ENCODE data around the gene GPR17.

GPR17 gene

DNA sequence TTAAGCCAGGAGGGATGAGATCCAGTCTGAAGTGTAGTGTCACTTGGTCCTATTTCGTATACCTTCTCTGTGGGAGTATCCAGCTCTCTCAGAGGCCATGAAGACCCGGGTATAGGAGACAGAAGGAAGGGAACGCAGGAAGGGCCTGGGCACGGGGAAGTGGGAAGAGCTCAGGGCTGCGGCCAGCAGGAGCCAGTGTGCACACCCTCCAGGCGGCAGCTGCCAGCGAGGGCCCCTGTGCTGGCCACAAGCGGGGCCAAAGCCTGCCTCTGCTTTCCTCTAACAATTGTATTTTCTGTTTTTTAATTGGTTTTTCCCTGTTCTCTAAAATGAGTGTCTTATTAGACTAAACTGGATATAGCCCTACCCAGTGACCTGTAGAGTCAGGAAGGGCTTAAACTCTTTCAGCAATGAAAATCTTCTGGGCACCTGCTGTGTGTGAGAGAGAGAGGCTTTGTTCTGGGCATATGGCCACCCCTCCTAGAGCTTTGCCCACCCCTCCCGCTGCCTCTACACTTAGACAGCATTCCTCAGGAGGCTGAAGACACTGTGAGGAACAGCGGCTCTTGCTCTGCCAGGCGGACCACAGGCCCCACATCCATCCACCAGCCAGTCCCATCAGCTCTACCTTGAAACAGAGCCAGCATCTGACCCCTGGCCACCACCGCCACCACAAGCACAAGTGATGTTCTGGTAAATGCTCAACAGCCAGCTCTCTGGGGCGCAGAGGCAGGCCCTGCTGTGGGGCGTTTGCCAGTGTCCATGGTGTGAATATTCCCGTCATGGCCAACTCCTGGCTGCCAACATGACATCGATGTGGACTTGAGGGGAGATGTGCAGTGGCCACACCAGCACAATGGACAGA lies 9.5 kb downstream of the GPR17 start:
- DNase-seq = no peak

DNA sequence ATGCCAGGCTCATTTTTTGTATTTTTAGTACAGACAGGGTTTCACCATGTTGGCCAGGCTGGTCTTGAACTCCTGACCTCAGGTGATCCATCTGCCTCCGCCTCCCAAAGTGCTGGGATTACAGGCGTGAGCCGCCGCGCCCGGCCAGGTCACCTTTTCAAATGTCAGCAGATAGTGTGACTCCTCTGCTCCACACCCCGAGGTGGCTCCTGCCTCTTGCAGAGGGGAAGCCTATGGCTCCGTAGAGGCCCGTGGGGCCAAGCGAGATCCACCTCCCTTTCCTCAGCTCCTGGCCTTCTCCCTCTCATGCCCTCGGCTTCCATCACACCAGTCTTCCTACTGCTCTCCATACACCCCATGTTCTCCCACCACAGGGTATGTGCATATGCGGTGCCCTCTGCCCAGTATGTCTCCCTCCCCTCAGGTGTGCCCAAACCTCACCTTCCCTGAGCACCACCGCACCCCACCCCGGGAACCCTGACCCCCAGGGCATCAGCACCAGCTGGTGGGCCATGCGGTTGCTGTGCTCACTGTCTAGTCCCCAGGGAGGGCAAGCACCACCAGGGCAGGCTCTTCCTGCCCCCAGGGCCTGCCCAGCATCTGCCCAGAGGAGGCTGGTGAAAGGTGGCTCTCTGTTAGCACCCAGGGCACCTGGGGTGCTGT lies 10.7 kb downstream of the GPR17 start:
- no peak for DNase-seq

DNA sequence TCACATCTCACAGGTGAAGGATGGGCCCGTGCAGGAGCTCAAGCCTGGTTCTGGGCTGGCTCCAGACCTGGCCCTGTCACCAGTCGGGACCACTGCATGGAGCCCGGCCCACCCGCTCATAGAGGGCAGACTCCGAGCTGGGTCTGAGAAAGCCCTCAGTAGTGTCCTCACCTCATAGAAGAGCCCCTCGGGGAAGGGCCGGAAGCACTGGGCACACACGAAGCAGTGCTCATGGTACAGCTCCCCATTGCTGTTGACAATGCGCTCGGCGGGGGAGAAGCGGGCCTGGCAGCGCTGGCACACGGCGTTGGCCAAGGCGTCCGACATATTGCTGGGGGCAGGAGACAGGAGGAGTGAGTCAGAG lies 11.3 kb downstream of the GPR17 start:
- no peak for DNase-seq

DNA sequence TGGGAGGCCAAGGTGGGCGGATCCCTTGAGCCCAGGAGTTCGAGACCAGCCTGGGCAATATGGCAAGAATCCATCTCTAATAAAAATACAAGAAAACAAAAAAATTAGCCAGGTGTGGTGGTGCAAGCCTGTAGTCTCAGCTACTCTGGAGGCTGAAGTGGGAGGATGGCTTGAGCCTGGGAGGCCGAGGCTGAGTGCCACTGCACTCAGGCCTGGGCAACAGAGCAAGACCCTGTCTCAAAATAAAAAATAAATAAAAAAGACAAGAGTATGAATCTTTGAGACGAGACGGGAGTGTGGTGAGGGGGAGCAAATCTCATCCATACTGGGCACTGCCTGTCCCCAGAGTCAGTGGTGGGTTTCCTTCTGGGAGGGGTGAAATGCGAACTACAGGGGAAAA lies 12.2 kb downstream of the GPR17 start:
- DNase-seq = no peak

DNA sequence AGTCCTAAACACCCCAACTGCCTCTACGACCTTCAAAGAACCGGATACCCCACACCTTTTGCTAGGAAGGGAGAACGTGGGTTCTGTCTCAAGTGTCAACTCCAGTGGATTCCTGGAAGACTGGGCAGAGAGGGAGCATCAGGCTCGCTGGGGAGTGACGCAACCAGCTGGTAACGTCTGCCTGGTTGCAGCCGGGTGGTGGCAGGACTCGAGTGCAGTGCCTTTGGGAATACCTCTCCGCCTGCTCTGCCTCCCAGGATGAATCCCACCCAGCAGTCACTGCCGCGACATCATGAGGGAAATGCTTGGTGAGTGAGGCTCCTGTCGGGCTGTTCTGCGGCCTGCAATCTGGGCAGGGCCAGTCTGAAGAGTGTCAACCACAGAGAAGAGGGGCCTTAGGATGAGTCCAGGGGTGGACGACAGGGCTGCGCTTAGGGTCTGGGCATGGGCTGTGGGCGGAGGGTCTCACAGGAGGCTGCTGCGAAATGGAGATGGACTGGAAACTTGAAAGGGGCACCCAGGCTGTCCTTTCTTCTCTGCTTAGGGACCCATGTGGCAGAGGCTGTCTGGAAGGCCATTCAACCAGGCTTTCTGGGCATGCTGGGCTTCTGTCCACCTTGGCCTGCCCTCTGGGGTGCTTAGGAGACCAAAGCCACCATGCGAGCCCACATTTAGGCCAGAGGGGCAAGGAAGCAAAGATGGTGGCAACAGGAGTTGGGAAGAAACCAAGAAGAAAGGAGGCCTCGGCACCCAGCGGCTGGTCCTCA lies 12.9 kb downstream of the GPR17 start:
- no peak for DNase-seq

DNA sequence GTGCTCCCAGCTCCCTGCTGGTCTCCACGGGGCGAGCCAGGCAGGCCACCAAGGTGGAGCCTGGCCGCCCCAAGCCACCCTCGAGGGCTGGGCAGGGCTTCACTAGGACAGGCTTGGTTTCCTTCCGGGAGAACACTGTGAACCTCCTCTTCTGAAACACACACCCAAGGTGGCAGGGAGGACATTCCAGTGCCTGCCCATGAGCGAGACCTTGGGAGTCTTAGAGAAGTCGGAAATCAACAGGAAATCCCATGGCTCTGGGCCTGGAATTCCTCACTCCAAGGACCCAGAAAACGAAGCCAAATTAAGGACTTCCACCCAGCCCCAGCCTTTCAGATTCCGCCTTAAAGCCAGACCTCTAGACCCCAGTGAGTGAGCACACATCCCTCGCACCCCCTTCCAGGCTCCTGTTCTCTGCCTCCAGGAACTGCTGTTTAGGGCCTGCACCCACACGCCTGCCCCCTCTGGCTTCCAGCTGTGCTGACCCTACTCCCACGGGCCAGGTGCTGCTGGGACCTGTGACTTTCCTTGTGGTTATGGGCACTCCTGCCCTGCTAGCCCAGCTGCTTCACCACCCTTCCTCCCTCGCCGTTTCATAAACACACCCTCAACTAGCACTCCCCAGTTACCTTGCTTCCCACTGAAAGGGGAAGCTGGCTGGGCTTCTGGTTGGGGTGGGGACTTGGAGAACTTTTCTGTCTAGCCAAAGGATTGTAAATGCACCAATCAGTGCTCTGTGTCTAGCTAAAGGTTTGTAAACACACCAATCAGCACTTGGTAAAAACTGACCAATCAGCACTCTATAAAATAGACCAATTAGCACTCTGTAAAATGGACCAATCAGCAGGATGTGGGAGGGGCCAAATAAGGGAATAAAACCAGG lies 13.7 kb downstream of the GPR17 start:
- DNase-seq = no peak

DNA sequence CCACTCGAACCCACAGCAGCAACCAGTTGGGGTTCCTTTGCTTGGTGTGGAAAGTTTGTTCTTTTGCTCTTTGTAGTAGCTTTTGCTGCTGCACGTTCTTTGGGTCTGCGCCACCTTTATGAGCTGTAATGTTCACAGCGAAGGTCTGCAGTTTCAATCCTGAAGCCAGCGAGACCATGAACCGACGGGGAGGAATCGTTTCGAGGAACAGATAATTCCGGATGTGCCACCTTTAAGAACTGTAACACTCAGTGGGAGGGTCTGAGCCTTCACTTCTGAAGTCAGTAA lies 14.3 kb downstream of the GPR17 start:
- DNase-seq = no peak

DNA sequence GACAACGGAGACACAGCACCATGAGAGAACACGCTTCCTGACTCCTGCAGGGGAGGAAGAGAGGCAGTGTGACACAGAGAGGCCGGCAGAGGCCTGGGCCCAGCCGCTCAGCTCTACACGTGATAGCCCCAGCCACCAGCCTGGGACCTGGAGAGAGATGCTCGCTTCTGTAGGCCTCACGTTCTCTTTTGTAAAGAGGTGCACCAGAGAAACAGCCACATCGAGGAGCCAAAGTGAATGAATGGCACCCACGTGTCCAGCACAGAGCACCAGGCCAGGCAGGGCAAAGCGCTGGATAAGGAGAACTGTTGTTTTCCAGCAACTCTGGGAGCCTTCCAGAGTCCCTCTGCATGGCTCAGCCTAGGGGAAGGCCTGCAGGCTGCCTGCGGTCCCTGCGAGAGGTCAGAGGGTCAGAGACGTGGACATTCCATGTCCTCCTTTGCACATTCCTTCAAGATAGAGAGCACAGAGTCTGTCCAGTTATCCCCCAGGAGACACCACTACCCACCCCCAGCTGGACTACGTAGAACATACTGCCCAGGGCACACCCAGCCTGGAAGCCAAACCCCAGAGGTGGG lies 15.2 kb downstream of the GPR17 start:
- no peak for DNase-seq

DNA sequence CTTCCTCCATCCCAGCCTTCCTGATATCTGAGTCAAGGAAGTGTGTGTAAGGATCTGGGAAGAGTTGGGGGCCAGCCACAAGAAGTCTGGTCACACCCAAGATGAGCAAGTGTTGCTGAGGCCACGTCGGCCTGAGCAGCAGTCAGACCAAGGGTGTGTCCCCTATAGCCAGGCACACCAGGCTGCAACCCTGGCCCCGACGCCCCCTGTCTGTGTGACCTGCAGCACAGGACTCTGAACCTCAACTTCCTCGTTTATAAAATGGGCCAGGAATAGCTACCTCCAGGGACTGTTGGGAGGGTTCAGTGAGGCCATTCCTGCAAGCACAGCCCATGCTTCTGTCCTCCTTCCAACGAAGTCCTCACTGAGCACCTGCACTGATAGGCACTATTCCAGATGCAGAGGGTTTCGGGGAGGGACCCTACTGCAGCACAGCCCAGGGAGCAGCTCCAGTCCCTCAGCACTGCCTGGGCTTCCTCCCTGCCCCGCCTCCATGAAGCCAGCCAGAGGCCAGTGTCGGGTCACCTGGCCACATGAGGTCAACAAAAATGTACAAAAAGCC lies 16.1 kb downstream of the GPR17 start:
- no peak for DNase-seq

DNA sequence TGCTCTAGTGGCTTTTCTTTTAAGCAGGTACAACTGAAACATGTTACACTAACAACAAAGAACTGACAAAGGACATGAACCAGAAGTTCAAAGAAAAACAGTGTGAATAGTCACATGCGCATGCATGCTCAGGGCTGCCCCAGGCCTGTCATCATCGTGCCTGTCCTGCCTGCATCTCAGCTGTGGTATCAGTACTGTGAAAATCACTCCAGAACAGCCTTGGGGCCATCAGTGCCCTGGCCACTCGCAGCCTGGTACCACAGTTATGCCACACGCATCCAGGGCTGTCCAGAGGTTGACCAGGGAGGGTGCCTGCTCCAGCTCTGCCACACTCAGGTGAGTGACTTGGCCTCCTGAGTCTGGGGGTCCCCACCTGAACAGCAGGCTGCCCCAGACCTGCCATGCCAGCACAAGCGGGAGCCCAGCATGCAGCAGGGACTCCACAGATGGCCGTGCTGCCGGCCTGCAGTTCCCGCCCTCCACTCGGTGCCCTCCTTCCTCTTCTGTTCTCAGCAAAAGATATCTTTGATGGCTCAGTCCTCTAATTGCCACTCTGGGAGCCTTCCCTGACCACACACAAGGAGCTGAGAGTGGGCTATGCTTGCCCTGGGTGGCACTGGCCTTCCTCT lies 17.1 kb downstream of the GPR17 start:
- no peak for DNase-seq

DNA sequence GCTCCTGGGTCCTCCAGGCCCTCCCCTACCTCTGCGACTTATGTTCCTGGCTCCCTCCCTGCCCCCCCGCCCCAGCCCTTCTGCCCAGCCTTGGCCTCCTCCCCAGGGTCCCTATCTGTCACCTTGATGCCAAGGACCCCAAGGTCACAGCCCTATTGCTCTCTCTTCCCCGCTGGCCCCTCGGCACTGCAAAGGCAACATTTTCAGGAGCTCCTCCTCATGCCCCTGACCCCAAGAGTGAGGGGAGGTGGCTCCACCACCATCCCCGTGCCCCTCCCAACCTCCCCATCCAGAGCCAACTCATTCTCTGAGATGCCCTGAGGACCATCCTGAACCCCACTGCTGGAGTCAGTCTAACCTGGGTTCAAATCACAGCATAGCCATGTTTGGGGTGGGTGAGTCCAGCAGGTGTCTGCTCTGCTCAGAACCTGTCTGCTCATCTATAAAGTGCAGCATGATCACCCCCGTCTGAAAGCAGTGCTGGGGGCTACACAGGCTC lies 17.7 kb downstream of the GPR17 start:
- DNase-seq = no peak

DNA sequence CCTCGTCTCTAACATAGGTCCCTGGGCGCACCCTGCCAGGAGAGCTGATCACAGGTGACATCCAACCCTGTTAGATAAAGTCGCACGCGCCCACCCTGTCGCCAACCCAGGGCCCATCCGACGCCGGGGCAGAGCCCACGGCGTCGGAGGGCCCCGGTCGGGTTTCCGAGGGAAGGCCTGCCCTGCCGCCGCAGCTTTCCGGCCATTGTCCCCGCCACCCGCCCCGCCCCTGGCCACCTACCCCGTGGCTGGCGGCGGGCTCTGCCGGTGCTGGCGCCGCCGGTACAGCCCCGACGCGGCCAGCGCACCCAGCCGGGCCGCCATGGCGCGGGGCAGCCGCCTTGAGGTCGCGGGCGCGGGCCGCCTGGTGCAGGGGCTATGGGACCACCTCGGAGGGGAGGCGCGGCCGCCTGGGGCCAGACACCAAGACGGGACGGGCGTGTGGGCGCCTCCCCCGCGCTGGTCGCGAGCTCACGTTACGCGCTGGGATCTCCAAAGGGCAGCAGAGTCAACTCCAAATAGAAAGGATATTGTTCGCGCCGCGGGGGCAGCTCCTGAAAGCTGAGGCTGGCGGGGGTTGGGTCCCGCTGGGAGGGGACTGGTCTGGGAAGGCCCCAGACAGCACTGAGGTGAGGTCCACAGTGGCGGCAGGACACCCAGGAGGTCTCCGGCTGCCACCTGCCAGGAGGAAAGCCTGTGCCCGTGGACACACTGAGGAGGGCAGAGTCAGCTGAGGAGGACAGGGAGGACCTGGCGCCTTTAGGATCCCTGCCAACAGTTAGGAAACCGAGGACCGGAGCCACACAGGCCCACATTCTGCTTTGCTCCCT lies 18.3 kb downstream of the GPR17 start:
- no peak for DNase-seq

DNA sequence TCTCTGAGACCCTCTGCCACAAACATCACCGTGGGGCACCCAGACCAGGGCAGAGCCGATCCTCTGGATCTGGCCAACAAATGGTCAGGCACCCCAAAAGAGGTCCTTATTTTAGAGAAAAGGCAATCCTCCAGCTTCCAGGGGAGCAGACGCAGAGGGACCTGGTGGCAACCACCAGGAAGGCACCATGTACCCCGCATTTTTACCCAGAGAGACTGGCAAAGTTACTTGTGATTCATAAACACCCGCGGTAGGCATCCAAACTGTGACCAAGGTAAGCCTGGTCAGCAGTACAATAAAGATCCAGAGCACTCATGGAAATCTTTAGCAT lies 18.9 kb downstream of the GPR17 start:
- no peak for DNase-seq

DNA sequence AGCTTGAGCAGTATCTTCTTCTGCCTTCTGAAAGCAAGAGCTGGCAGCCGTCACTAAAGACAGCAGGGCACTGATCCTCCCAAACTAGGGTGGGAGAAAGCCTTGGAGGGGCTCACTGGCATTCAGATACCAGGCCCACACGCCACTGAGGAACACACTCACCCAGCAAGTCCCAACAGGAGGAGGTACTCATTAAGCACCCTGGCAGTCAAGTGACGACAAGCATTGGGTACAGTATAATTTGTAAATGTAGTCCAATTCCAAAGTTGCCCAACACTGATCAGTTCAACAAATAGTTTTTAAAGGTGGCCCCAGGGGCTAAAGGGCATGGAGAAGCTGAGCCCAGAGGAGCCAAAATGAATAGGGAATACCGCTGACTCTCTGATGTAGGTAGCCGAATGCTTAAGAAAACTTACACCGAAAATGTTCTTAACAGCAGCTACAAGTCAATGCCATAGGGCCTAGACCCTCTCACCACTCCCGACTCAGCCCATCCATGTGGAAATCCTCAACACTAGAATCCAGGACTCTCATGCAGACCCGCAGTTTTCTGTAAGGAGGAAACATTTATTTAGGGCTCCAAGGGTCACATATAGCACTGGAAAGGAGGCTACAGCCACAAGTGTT lies 19.4 kb downstream of the GPR17 start:
- no peak for DNase-seq

DNA sequence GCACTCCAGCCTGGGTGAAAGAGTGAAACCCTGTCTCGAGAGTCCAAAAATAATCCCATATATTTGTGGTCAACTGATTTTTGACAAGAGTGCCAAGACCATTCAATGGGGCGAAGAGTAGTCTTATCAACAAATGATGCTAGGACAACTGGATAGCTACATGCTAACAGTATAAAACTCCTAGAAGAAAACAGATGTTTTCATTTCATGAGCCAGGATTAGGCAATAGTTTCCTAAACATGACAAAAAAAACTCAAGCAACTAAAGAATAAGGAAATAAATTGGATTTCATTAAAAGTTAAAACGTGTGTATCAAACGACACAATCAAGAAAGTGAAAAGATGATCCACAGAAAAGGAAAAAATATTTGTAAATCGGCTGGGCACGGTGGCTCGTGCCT lies 23.1 kb downstream of the GPR17 start:
- DNase-seq = no peak

DNA sequence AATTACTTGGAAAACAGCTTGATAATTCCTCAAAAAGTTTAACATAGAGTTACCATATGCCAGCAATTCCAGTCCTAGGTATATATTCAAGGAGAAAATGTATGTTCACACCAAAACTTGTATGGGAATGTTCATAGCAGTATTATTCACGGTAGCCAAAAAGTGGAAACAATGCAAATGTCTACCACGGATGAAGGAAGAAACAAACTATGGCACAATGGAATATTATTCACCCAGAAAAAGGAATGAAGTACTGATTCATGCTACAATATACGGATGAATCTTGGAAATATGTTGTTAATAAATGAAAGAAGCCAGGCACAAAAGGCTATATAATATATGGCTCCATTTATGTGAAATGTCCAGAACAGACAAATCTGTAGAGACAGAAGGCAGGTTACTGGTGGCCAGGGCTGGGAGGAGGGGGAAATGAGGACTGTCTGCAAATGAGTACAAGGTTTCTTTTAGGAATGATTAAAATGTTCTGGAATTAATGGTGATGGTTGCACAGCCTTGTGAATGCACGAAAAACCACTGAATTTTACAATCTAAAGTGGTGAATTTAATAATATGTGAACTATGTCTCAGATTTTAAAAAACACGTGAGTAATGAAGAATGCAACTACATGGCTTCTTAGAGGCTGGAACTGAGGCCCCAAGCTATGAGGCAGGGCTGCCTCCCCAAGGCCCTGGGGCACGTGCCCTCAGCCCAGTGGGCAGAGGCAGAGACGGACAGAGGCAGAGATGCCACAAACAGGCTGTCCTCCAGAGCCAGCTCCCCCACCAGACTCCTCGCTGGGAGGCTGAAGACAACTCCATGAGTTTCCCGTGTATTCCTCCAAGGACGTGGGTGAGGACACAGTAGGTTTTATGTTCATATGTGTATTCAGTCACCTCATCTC lies 24.4 kb downstream of the GPR17 start:
- DNase-seq = no peak

DNA sequence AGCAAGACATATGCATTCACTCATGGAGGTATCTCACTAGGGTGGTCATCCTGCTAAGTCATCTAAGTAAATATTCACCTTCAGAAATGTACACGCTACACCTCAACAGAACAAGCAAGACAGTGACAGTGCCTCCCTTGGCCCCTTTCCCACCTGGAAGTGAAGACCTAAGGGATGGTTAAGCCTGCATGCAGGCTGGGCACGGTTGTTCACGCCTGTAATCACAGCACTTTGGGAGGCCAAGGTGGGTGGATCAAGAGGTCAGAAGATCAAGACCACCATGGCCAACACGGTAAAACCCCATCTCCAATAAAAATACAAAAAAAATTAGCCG lies 25.0 kb downstream of the GPR17 start:
- DNase-seq = no peak

DNA sequence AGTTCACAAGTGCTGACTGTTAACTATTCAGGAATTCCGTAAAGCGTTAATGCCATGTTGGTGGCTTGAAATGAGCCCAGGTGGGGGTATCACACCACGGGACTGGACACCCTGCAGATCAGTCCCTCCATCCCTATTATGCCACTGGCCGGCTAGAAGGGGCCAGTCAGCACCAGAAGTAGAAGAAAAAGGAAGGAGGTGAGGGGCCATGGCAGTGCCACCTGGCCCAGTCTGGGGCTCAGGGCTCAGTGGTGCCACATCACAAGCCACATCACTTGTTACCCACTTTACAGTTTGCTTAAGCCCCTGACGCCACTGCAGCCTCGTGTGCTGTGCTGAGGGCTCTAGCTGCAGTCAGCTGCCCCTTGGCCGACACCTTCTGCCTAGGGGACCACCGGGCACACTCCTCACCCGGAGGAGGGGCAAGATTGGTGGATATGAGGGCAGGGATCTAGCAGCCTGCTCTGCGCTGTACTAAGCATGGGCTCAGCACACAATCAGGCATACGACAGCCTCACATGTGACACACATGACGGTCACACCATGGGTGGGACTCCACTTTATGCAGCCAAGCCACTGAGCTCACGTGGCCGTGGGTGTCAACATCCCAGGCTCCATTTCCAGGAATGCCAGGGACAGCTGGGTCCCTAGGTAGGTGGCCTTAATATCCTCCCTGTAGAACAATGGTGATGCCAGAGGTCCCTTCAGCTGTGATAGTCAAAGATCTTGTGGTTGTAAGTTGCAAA lies 25.8 kb downstream of the GPR17 start:
- no peak for DNase-seq
